Natural killer cell (primary cell): ENCODE data around the gene LRIT2. TPM values are rescaled to one million over a fixed set of nuclear protein-coding genes. Genes with fewer than 3 reads are reported as not detected.

Source experiments
- ATAC-seq, 3 donors: fragments of 150-1000 bp in 2 of 3; fragments of 200-7000 bp in 1 of 3; cut with Tn5 transposase; 1 replicate in 1 of 3; 2 replicates in 2 of 3; pipeline ENCODE4 v1.10.0; 2021; ENCODE audit warnings: mild to moderate bottlenecking in 2 of 3, moderate library complexity in 2 of 3
- DNase-seq, 2 donors: peaks; one replicate each; pipeline versions ENCODE4 v3.0.0 to v3.0.0-alpha.2; 2013 to 2021; ENCODE audit warnings: mixed read lengths in 1 of 2
- H3K27ac ChIP-seq: one replicate; pipeline ENCODE4 v1.5.1; 2013; ENCODE audit warnings: mild to moderate bottlenecking, low read length
- H3K27me3 ChIP-seq: one replicate; pipeline ENCODE4 v1.6.1; 2013; ENCODE audit warnings: low read length; ENCODE audit not compliant: control insufficient read depth, insufficient read depth
- H3K36me3 ChIP-seq: one replicate; pipeline ENCODE4 v1.6.1; 2013; ENCODE audit warnings: low read length; ENCODE audit not compliant: control insufficient read depth, insufficient read depth
- H3K4me1 ChIP-seq: one replicate; pipeline ENCODE4 v1.6.1; 2013; ENCODE audit warnings: low read length; ENCODE audit not compliant: control insufficient read depth, insufficient read depth
- H3K4me3 ChIP-seq: one replicate; pipeline ENCODE4 v1.5.1; 2013; ENCODE audit warnings: low read length
- H3K9me3 ChIP-seq: one replicate; pipeline ENCODE4 v1.6.1; 2013; ENCODE audit warnings: low read length; ENCODE audit not compliant: control insufficient read depth, insufficient read depth
- H3K27ac Mint-ChIP-seq, 2 donors: one replicate each; pipeline ENCODE4 v1.8.0; 2022; ENCODE audit warnings: mild to moderate bottlenecking in 2 of 2, mixed read lengths in 2 of 2, moderate library complexity in 1 of 2
- H3K27me3 Mint-ChIP-seq, 2 donors: one replicate each; pipeline ENCODE4 v1.8.0; 2022; ENCODE audit warnings: low read depth in 2 of 2, mixed read lengths in 2 of 2
- H3K36me3 Mint-ChIP-seq: one replicate; pipeline ENCODE4 v1.8.0; 2022; ENCODE audit warnings: mixed read lengths
- H3K4me1 Mint-ChIP-seq, 2 donors: one replicate each; pipeline ENCODE4 v1.8.0; 2022; ENCODE audit warnings: mixed read lengths in 2 of 2
- H3K4me3 Mint-ChIP-seq: one replicate; pipeline ENCODE4 v1.8.0; 2022; ENCODE audit warnings: mild to moderate bottlenecking, moderate library complexity, mixed read lengths
- H3K9me3 Mint-ChIP-seq, 2 donors: one replicate each; pipeline ENCODE4 v1.8.0; 2022; ENCODE audit warnings: mixed read lengths in 2 of 2
- WGBS: methylation state at CpG from one replicate; pipeline ENCODE4 v1.1.7; 2013; ENCODE audit warnings: missing lambda C conversion rate; ENCODE audit not compliant: insufficient coverage; 5-methylcytosine and 5-hydroxymethylcytosine counted together
- intact Hi-C: fragments of 100-400 bp; cut with micrococcal nuclease; formaldehyde crosslinking; loops from one replicate; pipeline ENCODE4 v1.14.2; 2022
- total RNA-seq, 4 donors: library from RNA; stranded (reverse); fragments of 120-200 nt in 1 of 4; gene quantifications; one replicate each; pipeline versions ENCODE4 v1.2.3 to v1.2.4, GENCODE V29; 2013 to 2022
- TF ChIP-seq, protein P1 (sequence below): fragments of 200-600 bp; IDR thresholded peaks from one replicate; pipeline ENCODE4 v1.8.0; 2022; ENCODE audit warnings: antibody characterized with exemption

LRIT2 gene
- total RNA-seq, 3 donors from 2014 or later (not counting 1 experiment from before 2014, with no cell fraction given): not detected

DNA sequence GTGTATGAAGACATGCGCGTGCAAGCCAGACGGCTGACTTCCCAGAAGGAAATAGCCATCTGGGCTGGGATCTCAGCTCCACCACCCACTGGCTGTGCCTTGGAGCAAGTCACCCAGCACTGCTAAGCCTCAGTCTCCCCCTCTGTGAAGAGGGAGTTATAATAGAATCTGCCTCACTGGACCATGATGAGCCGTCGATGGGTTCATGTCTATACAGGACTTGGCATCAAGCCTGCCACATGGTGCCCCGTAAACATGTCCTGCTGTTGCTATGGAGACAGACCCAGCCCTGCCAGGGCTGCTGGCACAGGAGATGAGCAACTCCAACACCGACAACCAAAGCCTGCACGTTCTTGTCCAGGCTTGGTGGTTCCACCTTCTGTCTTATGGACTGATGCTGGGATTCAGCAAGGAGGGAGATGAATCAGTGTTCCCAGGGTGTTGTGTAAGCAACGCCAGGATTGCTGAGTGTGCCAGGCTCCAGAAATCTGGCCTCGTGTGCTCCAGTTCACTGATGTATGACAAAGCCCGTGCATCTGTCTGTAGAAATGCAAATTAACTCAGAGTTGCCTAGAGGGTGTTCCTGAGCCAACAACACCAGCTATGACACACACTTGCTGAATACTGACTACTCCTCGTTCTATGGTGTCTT lies 46.2 kb downstream of the LRIT2 start:
- intact Hi-C loops: loop anchor here (5.0 kb wide), 1 partner anchor 153 kb away; no protein-coding TSS in a partner anchor
- H3K4me3 Mint-ChIP-seq: no peak overlapping the region
- H3K4me1 ChIP-seq: peaks cover 46% of the 10 kb centered on the region
- no peaks in the 10 kb centered on the region for H3K9me3 ChIP-seq
- no peaks in the 10 kb centered on the region for H3K36me3 Mint-ChIP-seq
- ATAC-seq (peak in 2 of 3 donors; percentile 38 to 41), DNase-seq (peak; percentile 22 to 67)
- H3K9me3 Mint-ChIP-seq: no peaks in the 10 kb centered on the region
- no peaks in the 10 kb centered on the region for H3K27me3 ChIP-seq
- TF ChIP-seq, protein P1, sequence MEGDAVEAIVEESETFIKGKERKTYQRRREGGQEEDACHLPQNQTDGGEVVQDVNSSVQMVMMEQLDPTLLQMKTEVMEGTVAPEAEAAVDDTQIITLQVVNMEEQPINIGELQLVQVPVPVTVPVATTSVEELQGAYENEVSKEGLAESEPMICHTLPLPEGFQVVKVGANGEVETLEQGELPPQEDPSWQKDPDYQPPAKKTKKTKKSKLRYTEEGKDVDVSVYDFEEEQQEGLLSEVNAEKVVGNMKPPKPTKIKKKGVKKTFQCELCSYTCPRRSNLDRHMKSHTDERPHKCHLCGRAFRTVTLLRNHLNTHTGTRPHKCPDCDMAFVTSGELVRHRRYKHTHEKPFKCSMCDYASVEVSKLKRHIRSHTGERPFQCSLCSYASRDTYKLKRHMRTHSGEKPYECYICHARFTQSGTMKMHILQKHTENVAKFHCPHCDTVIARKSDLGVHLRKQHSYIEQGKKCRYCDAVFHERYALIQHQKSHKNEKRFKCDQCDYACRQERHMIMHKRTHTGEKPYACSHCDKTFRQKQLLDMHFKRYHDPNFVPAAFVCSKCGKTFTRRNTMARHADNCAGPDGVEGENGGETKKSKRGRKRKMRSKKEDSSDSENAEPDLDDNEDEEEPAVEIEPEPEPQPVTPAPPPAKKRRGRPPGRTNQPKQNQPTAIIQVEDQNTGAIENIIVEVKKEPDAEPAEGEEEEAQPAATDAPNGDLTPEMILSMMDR: no peak
- no peaks in the 10 kb centered on the region for H3K36me3 ChIP-seq
- H3K4me1 Mint-ChIP-seq: peaks cover 0 to 7% of the 10 kb centered on the region in 2 donors
- no peak overlapping the region for H3K27ac Mint-ChIP-seq
- WGBS: 59% methylated on average over 12 of the region's 12 CpGs
- peak overlapping the region; percentile 67 for H3K27ac ChIP-seq
- H3K27me3 Mint-ChIP-seq: no peaks in the 10 kb centered on the region
- no peak overlapping the region for H3K4me3 ChIP-seq

GRCh38 chr10:84178160-84178609 lies 47.2 kb downstream of the LRIT2 start:
- H3K27ac Mint-ChIP-seq: no peak overlapping the region
- peaks cover under 1 to 8% of the 10 kb centered on the region in 2 donors for H3K4me1 Mint-ChIP-seq
- Histone ChIP-seq H3K9me3 (no peaks in the 10 kb centered on the region), H3K36me3 (no peaks in the 10 kb centered on the region), H3K27ac (peak overlapping the region; percentile 67), H3K4me1 (peaks cover 49% of the 10 kb centered on the region), H3K4me3 (no peak overlapping the region), H3K27me3 (no peaks in the 10 kb centered on the region)
- no peak overlapping the region for H3K4me3 Mint-ChIP-seq
- 89% methylated on average over 3 of the region's 3 CpGs for WGBS
- TF ChIP-seq, protein P1: no peak
- H3K27me3 Mint-ChIP-seq: no peaks in the 10 kb centered on the region
- DNase-seq: no peak
- ATAC-seq: no peak
- intact Hi-C loops: loop anchor here (5.0 kb wide), 1 partner anchor 154 kb away; no protein-coding TSS in a partner anchor
- H3K9me3 Mint-ChIP-seq: no peaks in the 10 kb centered on the region
- no peaks in the 10 kb centered on the region for H3K36me3 Mint-ChIP-seq

DNA sequence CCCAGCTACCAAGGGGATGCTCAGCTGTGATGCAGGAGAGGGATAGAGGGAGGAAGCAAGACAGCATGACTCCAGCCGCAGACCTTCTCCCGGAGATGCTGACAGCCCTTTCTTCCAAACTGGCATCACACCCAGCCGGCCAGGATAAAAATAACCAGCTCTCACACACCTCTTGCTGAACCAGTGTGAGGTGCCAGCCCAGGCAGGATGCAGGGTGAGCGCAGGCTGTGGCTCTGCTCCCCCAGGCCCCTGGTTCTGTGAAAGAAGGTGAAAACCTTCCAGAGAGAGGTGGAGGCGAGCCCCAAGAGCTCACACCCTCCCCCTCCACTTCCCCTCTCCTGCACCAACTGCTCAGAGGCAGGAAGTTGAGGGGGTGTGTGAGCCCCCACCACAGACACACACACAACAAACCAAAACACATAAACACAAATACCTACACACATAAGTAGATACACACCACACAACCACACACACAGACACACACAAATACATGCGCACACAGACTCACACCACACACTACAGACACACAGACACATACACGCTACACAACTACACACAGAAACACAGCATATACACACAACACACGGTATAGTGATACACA lies 47.7 kb downstream of the LRIT2 start:
- Histone ChIP-seq H3K36me3 (no peaks in the 10 kb centered on the region), H3K27ac (peak overlapping the region; percentile 67), H3K27me3 (no peaks in the 10 kb centered on the region), H3K4me3 (no peak overlapping the region), H3K4me1 (peaks cover 49% of the 10 kb centered on the region), H3K9me3 (no peaks in the 10 kb centered on the region)
- H3K27ac Mint-ChIP-seq: no peak overlapping the region
- TF ChIP-seq, protein P1: no peak
- H3K4me3 Mint-ChIP-seq: no peak overlapping the region
- H3K9me3 Mint-ChIP-seq: no peaks in the 10 kb centered on the region
- DNase-seq: peak; percentile 61 to 78
- H3K27me3 Mint-ChIP-seq: no peaks in the 10 kb centered on the region
- intact Hi-C loops: loop anchor here (5.0 kb wide), 1 partner anchor 155 kb away; no protein-coding TSS in a partner anchor
- ATAC-seq: peak; percentile 87 to 95 (median 94)
- no peaks in the 10 kb centered on the region for H3K36me3 Mint-ChIP-seq
- WGBS: 20% methylated on average over 7 of the region's 8 CpGs
- H3K4me1 Mint-ChIP-seq: peaks cover 4 to 10% of the 10 kb centered on the region in 2 donors
